ENCODE data around the gene CYTH1.

DNA sequence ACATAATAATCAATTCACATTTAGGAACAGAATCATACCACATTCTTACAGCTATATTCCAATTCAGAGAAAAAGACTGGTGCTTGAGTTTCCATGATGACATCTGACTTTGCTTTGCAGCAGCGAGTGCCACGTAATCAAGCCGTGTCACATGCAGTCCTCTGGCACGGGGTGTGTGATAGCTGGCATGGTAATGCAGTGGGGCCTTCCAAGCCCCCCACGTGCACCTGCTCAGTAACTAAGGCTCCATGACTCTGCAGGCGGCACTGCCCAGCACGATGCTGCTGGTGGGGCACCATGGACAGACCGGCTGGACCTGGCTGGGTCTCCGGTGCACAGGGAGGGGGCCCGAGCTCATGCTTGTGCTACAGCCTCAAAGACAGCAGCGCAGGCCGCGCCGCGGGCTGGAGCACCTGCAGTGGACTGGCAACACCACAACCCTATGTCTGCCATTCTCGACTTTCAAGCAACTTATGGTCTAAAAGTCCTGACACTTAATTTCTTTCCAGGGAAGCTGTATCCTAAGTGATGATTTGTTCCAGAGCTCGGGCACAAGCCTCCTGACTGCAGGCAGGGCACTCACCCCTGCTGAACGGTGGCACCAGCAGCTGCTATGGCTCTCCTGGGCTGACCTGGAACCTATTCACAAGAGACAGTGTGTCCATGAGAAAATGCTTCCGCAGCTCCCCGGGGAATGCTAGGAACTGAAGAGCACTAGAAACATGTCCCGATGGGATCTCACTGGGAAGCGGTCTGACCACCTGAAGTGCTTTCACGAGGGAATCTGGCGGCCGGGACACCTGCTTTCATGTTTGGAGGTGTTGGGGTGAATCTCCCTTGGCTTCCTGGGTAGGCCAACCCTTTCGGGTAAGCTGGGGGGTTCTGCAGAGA is 105.4 kb downstream of the CYTH1 start:
- no peak for TF ChIP-seq GATA2 (IDR thresholded peaks at IDR 0.05; ENCODE audit: low read depth, low read length)
- TF ChIP-seq GATA3 (IDR thresholded peaks at IDR 0.05; ENCODE audit: low read depth, low read length), result no peak

Data from SH-SY5Y (cell line).